Endothelial cell (in vitro differentiated cells): ENCODE results near the gene PUSL1. TPM values are rescaled to one million over a fixed set of nuclear protein-coding genes. Genes with fewer than 3 reads are reported as not detected.

Experiments used
- DNase-seq: peaks from one replicate; pipeline ENCODE4 v3.0.0; 2021; ENCODE audit warnings: low spot score
- H3K27ac Mint-ChIP-seq: one replicate; pipeline ENCODE4 v1.8.0; 2021; ENCODE audit warnings: mixed read lengths, inconsistent platforms; ENCODE audit not compliant: unreplicated experiment
- H3K27me3 Mint-ChIP-seq: one replicate; pipeline ENCODE4 v1.8.0; 2021; ENCODE audit warnings: mild to moderate bottlenecking, moderate library complexity, mixed read lengths, inconsistent platforms; ENCODE audit not compliant: unreplicated experiment
- H3K36me3 Mint-ChIP-seq: one replicate; pipeline ENCODE4 v1.8.0; 2021; ENCODE audit warnings: mild to moderate bottlenecking, low read depth, mixed read lengths, inconsistent platforms; ENCODE audit not compliant: unreplicated experiment
- H3K4me1 Mint-ChIP-seq: one replicate; pipeline ENCODE4 v1.8.0; 2021; ENCODE audit warnings: mild to moderate bottlenecking, mixed read lengths, inconsistent platforms; ENCODE audit not compliant: unreplicated experiment
- H3K4me3 Mint-ChIP-seq: one replicate; pipeline ENCODE4 v1.8.0; 2021; ENCODE audit warnings: mild to moderate bottlenecking, mixed read lengths, inconsistent platforms; ENCODE audit not compliant: unreplicated experiment
- H3K9me3 Mint-ChIP-seq: one replicate; pipeline ENCODE4 v1.8.0; 2021; ENCODE audit warnings: mixed read lengths, inconsistent platforms; ENCODE audit not compliant: unreplicated experiment
- CTCF ChIP-seq: fragments of 200-600 bp; sonication (generic); IDR thresholded peaks from one replicate; pipeline ENCODE4 v1.5.0; 2021; ENCODE audit warnings: antibody characterized with exemption; ENCODE audit not compliant: unreplicated experiment
- total RNA-seq: library from RNA; stranded (reverse); fragmentation: NEBNext Ultra II Directional; extraction: Animal tissue kit (Norgen Biotek cat#: 25700); gene quantifications from one replicate; pipeline ENCODE4 v1.2.1, GENCODE V29; 2021; ENCODE audit not compliant: unreplicated experiment

The PUSL1 gene
- total RNA-seq, 1 donor from 2014 or later, result 14.0 TPM

GRCh38 chr1:1299686-1300351 is 8.6 kb upstream of the PUSL1 start:
- no peak for DNase-seq
- peak; percentile 56 for TF ChIP-seq CTCF
- Mint-ChIP-seq H3K4me1 (peaks cover 2% of the 10 kb centered on the region), H3K27me3 (peaks cover 8% of the 10 kb centered on the region), H3K4me3 (no peak overlapping the region), H3K9me3 (no peaks in the 10 kb centered on the region), H3K27ac (no peak overlapping the region), H3K36me3 (no peaks in the 10 kb centered on the region)

DNA sequence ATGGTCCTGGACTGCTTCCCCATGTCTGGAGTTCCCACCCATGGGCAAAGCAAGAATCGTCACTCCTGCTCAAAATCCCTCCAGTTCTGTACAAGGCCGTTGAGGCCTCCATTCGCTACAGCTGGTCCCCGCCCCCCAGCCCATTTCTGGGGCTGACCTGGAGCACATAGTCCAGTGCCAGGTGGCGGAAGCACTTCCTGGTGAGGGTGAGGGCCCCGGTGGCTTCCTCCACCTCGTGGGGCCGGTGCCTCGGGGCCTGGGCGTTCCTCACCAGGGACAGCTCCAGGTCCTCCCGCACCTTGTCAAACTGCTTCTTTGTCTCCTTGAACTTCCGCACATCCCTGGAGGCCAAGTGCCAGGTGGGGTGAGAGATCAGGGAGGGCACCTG is 8.1 kb upstream of the PUSL1 start:
- H3K4me1 Mint-ChIP-seq, result peaks cover 2% of the 10 kb centered on the region
- H3K9me3 Mint-ChIP-seq, result no peaks in the 10 kb centered on the region
- H3K27me3 Mint-ChIP-seq, result peaks cover 8% of the 10 kb centered on the region
- TF ChIP-seq CTCF, result peak; percentile 36
- DNase-seq, result no peak
- no peaks in the 10 kb centered on the region for H3K36me3 Mint-ChIP-seq
- H3K4me3 Mint-ChIP-seq, result no peak overlapping the region
- H3K27ac Mint-ChIP-seq, result no peak overlapping the region

GRCh38 chr1:1302006-1302430 is 6.4 kb upstream of the PUSL1 start:
- no peaks in the 10 kb centered on the region for H3K36me3 Mint-ChIP-seq
- H3K4me3 Mint-ChIP-seq, result no peak overlapping the region
- TF ChIP-seq CTCF, result peak; percentile 71
- H3K9me3 Mint-ChIP-seq, result no peaks in the 10 kb centered on the region
- no peak overlapping the region for H3K27ac Mint-ChIP-seq
- peaks cover 14% of the 10 kb centered on the region for H3K4me1 Mint-ChIP-seq
- H3K27me3 Mint-ChIP-seq, result peaks cover 10% of the 10 kb centered on the region
- DNase-seq, result peak; percentile 52

DNA sequence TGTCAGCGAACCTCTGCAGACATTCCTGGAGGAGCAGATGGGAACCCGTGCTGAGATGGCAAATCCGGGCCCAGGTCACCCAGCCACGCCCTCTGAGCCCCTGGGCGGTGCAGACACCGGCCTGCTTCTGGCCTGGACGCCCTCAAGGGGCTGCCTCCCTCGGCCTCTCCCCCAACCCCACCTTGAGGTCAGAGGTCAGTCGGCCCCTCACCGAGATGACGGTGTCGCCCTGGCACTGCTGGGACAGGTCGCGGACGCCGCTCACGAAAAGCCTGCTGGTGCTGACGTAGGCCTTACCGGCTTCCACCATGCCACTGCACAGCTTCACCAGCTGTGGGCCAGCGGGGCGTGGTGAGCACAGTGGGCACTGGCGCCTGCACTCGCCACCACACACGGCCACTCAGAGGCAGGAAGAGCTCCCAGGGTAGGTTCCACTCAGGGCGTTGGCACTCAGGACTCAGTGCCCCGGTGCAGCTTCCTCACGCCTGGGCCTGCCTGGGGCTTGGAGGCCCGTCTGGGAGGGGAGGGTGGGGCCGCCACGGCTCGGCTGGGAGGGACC is 5.4 kb upstream of the PUSL1 start:
- Mint-ChIP-seq H3K27ac (no peak overlapping the region), H3K4me3 (no peak overlapping the region), H3K36me3 (no peaks in the 10 kb centered on the region), H3K4me1 (peaks cover 15% of the 10 kb centered on the region), H3K9me3 (no peaks in the 10 kb centered on the region), H3K27me3 (peaks cover 10% of the 10 kb centered on the region)
- no peak for TF ChIP-seq CTCF
- no peak for DNase-seq

GRCh38 chr1:1303736-1304135 is 4.7 kb upstream of the PUSL1 start:
- Mint-ChIP-seq H3K4me3 (no peak overlapping the region), H3K4me1 (peaks cover 15% of the 10 kb centered on the region), H3K36me3 (no peaks in the 10 kb centered on the region), H3K27me3 (peaks cover 10% of the 10 kb centered on the region), H3K9me3 (no peaks in the 10 kb centered on the region), H3K27ac (no peak overlapping the region)
- DNase-seq, result no peak
- no peak for TF ChIP-seq CTCF
